ENCODE data around the gene CBS.

The CBS gene

DNA sequence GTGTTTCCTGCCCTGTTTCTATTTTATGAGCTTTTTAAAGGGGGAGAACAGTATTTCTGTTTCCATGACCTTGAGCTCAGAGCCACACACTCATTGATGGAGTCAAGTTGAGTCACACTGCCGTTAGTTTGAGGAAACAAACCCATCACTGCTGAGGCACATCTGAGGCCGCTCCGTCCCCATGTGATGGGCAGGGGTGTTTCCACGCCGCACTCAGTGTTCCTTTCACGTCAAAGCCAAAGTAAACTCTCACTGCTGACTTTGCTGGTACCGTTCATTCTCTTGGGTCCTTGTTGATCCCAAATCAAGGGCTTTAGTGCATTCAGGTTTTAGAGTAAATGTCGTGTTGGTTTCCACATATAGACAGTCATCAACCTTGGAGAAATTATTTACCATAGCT lies 52.5 kb downstream of the CBS start:
- DNase-seq = no peak
- H3K27me3 ChIP-seq (ENCODE audit: insufficient read depth, low read depth, severe bottlenecking) = no peaks in the 10 kb centered on the region
- no peaks in the 10 kb centered on the region for H3K9me3 ChIP-seq (ENCODE audit: severe bottlenecking)
- no peak overlapping the region for H3K4me3 ChIP-seq (ENCODE audit: low read depth, low read length)
- H3K27ac ChIP-seq = no peak overlapping the region
- peaks cover 58% of the 10 kb centered on the region for H3K36me3 ChIP-seq
- no peak for TF ChIP-seq CTCF (IDR thresholded peaks at IDR 0.05; ENCODE audit: low read depth, low read length)

DNA sequence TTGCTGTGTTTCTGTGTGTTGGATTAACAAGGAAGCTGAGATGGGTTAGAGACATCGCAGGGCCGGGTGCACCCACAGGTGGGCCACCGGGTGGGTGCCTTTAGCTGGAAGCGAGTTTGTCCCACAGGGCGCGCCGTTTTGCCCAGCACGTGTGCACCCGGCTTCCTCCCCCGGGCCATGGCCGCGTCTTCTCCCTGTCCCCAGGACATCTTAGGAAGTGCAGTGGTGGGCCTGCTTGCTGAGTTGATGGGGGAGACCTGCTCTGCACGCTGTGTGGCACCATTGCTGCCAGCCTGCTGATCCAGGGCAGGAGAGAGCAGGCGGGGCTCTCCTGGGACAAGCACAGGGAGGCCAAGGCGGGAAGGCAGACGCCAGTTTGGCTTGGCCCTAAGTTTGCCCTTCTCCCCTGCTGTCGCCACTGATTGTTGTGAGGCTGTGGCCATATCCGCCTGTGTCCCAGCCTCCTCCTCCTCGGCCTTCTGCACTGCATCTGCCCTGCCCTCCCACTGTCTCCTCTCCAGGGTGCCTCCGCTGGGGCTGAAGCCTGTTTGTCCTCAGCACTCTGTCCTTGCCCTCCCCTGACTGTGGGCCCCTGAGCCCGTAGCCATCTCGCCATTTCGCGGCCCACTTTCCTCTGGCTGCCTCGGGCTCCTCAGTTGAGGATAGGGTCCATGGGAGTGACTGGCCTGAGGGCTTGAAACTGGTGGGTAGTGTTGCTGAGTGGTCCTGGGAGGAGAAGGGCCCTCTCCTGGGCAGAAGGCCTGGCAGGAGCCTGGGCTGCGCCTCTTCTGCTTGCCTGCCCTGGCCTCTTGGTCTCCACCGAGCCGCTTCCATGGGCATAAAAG lies 53.7 kb downstream of the CBS start:
- DNase-seq = no peak
- no peak overlapping the region for H3K4me3 ChIP-seq (ENCODE audit: low read depth, low read length)
- no peak overlapping the region for H3K27ac ChIP-seq
- H3K9me3 ChIP-seq (ENCODE audit: severe bottlenecking) = no peaks in the 10 kb centered on the region
- no peaks in the 10 kb centered on the region for H3K27me3 ChIP-seq (ENCODE audit: insufficient read depth, low read depth, severe bottlenecking)
- peaks cover 61% of the 10 kb centered on the region for H3K36me3 ChIP-seq
- no peak for TF ChIP-seq CTCF (IDR thresholded peaks at IDR 0.05; ENCODE audit: low read depth, low read length)

DNA sequence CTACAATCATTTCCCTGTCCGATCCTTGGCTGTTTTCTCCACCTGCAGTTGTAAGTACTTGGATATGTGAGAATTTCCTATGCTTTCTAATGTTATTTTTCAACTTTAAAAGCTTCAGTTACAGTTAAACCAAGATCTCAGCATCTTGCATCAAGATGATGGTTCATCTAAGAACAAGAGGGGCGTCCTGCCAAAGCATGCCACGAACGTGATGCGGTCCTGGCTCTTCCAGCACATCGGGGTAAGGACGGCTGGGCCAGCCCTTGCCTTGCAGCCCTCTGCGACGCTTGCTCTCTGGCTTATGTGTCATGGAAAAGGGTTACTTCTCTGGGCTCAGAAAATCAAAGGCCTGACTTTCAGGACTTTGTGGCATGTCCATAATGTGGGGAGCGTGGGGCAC lies 54.4 kb downstream of the CBS start:
- DNase-seq = no peak
- TF ChIP-seq CTCF (IDR thresholded peaks at IDR 0.05; ENCODE audit: low read depth, low read length) = no peak
- no peaks in the 10 kb centered on the region for H3K27me3 ChIP-seq (ENCODE audit: insufficient read depth, low read depth, severe bottlenecking)
- no peak overlapping the region for H3K4me3 ChIP-seq (ENCODE audit: low read depth, low read length)
- peaks cover 65% of the 10 kb centered on the region for H3K36me3 ChIP-seq
- no peaks in the 10 kb centered on the region for H3K9me3 ChIP-seq (ENCODE audit: severe bottlenecking)
- no peak overlapping the region for H3K27ac ChIP-seq

- no peak overlapping the region for H3K4me3 ChIP-seq (ENCODE audit: low read depth, low read length)
- no peaks in the 10 kb centered on the region for H3K27me3 ChIP-seq (ENCODE audit: insufficient read depth, low read depth, severe bottlenecking)
- DNase-seq = no peak
- no peak overlapping the region for H3K27ac ChIP-seq
- H3K36me3 ChIP-seq = peaks cover 69% of the 10 kb centered on the region
- no peaks in the 10 kb centered on the region for H3K9me3 ChIP-seq (ENCODE audit: severe bottlenecking)
- no peak for TF ChIP-seq CTCF (IDR thresholded peaks at IDR 0.05; ENCODE audit: low read depth, low read length)
Observed at GRCh38 chr21:43020771-43021170, 54.9 kb downstream of the CBS start.

DNA sequence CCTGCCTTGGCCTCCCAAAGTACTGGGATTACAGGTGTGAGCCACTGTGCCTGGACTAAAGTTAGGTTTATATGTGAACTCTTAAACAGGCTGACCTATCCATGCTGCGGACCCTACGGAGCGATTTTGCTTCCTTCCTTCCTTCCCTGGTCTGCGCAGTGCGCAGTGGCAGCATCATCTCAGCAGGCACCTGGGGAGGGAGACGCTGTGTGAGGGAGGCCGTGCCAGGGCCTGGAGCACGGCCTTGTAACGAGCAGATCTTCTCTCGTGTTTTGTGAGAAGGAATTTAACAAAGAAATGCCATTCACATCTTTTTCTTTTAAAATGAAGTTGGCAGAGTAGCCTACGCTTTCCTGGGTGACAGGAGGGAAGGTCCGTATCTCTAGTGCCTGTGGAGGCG lies 55.5 kb downstream of the CBS start:
- no peaks in the 10 kb centered on the region for H3K27me3 ChIP-seq (ENCODE audit: insufficient read depth, low read depth, severe bottlenecking)
- no peaks in the 10 kb centered on the region for H3K9me3 ChIP-seq (ENCODE audit: severe bottlenecking)
- H3K4me3 ChIP-seq (ENCODE audit: low read depth, low read length) = no peak overlapping the region
- no peak for DNase-seq
- no peak overlapping the region for H3K27ac ChIP-seq
- peaks cover 63% of the 10 kb centered on the region for H3K36me3 ChIP-seq
- no peak for TF ChIP-seq CTCF (IDR thresholded peaks at IDR 0.05; ENCODE audit: low read depth, low read length)

GRCh38 chr21:43018519-43018918 lies 57.1 kb downstream of the CBS start:
- Histone ChIP-seq H3K9me3 (ENCODE audit: severe bottlenecking) (no peaks in the 10 kb centered on the region), H3K4me3 (ENCODE audit: low read depth, low read length) (no peak overlapping the region), H3K36me3 (peaks cover 58% of the 10 kb centered on the region), H3K27me3 (ENCODE audit: insufficient read depth, low read depth, severe bottlenecking) (no peaks in the 10 kb centered on the region), H3K27ac (no peak overlapping the region)
- TF ChIP-seq CTCF (IDR thresholded peaks at IDR 0.05; ENCODE audit: low read depth, low read length) = no peak
- DNase-seq = no peak

Measured in WERI-Rb-1 (cell line).